ENCODE results near the gene DNAL1.

DNA sequence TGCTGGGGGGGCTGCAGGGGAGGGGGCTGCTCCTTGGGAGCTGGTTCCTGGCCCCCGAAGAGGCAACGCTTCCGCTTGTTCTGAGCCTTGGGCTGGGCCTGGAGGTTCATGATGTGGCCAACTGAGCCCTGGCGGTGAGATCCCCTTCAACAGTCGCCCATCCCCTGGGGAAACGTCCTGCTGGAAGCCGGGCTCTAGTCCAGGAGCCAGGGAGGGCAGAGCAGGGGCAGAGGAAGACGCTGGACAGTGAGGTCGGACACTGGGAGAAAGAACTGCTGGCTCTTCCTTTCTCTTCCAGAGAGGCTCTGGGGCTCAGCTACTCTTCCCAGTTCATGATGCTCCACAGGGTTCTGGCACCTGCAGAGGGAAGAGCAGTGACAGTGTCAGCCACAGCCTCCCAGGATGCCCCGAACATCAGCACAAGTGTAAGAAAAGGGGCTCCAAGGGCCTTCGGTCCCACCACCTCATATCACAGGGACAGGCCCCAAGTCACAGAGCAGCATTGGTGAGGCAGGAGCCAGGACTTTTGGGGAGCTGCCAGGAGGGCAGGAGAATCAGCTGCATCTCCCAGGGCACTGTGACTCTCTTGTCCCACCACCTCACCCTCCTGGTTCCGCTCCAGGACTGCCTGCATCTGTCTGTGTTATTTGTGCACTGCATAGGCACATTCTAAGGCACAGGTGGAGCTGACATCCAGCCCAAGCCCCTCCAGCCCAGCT is 95.3 kb downstream of the DNAL1 start:
- TF ChIP-seq, protein P1, sequence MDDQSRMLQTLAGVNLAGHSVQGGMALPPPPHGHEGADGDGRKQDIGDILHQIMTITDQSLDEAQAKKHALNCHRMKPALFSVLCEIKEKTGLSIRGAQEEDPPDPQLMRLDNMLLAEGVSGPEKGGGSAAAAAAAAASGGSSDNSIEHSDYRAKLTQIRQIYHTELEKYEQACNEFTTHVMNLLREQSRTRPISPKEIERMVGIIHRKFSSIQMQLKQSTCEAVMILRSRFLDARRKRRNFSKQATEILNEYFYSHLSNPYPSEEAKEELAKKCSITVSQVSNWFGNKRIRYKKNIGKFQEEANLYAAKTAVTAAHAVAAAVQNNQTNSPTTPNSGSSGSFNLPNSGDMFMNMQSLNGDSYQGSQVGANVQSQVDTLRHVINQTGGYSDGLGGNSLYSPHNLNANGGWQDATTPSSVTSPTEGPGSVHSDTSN (IDR thresholded peaks at IDR 0.05): no peak
- TF ChIP-seq, protein P2, sequence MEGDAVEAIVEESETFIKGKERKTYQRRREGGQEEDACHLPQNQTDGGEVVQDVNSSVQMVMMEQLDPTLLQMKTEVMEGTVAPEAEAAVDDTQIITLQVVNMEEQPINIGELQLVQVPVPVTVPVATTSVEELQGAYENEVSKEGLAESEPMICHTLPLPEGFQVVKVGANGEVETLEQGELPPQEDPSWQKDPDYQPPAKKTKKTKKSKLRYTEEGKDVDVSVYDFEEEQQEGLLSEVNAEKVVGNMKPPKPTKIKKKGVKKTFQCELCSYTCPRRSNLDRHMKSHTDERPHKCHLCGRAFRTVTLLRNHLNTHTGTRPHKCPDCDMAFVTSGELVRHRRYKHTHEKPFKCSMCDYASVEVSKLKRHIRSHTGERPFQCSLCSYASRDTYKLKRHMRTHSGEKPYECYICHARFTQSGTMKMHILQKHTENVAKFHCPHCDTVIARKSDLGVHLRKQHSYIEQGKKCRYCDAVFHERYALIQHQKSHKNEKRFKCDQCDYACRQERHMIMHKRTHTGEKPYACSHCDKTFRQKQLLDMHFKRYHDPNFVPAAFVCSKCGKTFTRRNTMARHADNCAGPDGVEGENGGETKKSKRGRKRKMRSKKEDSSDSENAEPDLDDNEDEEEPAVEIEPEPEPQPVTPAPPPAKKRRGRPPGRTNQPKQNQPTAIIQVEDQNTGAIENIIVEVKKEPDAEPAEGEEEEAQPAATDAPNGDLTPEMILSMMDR (IDR thresholded peaks at IDR 0.05): no peak
- TF ChIP-seq, protein P3, sequence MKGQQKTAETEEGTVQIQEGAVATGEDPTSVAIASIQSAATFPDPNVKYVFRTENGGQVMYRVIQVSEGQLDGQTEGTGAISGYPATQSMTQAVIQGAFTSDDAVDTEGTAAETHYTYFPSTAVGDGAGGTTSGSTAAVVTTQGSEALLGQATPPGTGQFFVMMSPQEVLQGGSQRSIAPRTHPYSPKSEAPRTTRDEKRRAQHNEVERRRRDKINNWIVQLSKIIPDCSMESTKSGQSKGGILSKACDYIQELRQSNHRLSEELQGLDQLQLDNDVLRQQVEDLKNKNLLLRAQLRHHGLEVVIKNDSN (IDR thresholded peaks at IDR 0.05; ENCODE audit: borderline replicate concordance, low read depth): no peak
- TF ChIP-seq, protein P4, sequence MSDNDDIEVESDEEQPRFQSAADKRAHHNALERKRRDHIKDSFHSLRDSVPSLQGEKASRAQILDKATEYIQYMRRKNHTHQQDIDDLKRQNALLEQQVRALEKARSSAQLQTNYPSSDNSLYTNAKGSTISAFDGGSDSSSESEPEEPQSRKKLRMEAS (IDR thresholded peaks at IDR 0.05; ENCODE audit: low read depth): no peak
- no peak for TF ChIP-seq FOSL2 (IDR thresholded peaks at IDR 0.05; ENCODE audit: borderline replicate concordance, low read depth)
- no peak for TF ChIP-seq EZH2phosphoT487 (IDR thresholded peaks at IDR 0.05; ENCODE audit: borderline replicate concordance, low read depth)
- TF ChIP-seq FOXM1 (IDR thresholded peaks at IDR 0.05; ENCODE audit: low read depth): no peak
- TF ChIP-seq MXI1 (IDR thresholded peaks at IDR 0.05; ENCODE audit: low read depth, low read length): no peak
- TF ChIP-seq, protein P5, sequence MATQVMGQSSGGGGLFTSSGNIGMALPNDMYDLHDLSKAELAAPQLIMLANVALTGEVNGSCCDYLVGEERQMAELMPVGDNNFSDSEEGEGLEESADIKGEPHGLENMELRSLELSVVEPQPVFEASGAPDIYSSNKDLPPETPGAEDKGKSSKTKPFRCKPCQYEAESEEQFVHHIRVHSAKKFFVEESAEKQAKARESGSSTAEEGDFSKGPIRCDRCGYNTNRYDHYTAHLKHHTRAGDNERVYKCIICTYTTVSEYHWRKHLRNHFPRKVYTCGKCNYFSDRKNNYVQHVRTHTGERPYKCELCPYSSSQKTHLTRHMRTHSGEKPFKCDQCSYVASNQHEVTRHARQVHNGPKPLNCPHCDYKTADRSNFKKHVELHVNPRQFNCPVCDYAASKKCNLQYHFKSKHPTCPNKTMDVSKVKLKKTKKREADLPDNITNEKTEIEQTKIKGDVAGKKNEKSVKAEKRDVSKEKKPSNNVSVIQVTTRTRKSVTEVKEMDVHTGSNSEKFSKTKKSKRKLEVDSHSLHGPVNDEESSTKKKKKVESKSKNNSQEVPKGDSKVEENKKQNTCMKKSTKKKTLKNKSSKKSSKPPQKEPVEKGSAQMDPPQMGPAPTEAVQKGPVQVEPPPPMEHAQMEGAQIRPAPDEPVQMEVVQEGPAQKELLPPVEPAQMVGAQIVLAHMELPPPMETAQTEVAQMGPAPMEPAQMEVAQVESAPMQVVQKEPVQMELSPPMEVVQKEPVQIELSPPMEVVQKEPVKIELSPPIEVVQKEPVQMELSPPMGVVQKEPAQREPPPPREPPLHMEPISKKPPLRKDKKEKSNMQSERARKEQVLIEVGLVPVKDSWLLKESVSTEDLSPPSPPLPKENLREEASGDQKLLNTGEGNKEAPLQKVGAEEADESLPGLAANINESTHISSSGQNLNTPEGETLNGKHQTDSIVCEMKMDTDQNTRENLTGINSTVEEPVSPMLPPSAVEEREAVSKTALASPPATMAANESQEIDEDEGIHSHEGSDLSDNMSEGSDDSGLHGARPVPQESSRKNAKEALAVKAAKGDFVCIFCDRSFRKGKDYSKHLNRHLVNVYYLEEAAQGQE (IDR thresholded peaks at IDR 0.05; ENCODE audit: low read depth, low read length): no peak
- TF ChIP-seq RAD21 (IDR thresholded peaks at IDR 0.05; ENCODE audit: low read length): no peak
- TF ChIP-seq POLR2AphosphoS5 (IDR thresholded peaks at IDR 0.05; ENCODE audit: low read depth, low read length): no peak
- TF ChIP-seq SMC3 (IDR thresholded peaks at IDR 0.05; ENCODE audit: low read depth, low read length): no peak
- TF ChIP-seq JUND (IDR thresholded peaks at IDR 0.05): no peak
- no peak for TF ChIP-seq CHD2 (IDR thresholded peaks at IDR 0.05; ENCODE audit: low read length, partially characterized antibody)
